Omental fat pad (tissue), 4 donors: ENCODE measurements around the gene NEUROD4. TPM values are rescaled to one million over a fixed set of nuclear protein-coding genes. Genes with fewer than 3 reads are reported as not detected.

Experiments
- ATAC-seq: fragments of 150-250 bp; one replicate; pipeline ENCODE4 v1.9.1; 2016; ENCODE audit warnings: mild to moderate bottlenecking, moderate library complexity; ENCODE audit not compliant: low FRiP score
- DNase-seq: peaks from one replicate; pipeline ENCODE4 v3.0.0-alpha.2; 2019; ENCODE audit warnings: low spot score
- total RNA-seq, 4 donors: library from RNA; depleted of rRNA; stranded (reverse); fragments of >200 nt; gene quantifications; one replicate each; pipeline ENCODE4 v1.1.0, GENCODE V29; 2016
- TF ChIP-seq, protein P1 (sequence below), 3 donors: fragments of 450-650 bp; IDR thresholded peaks; one replicate each; pipeline ENCODE4 v1.5.1; 2016 to 2017; ENCODE audit warnings: antibody characterized with exemption in 3 of 3, mild to moderate bottlenecking in 3 of 3, moderate library complexity in 2 of 3

The NEUROD4 gene
- total RNA-seq, 4 donors from 2014 or later: not detected

DNA sequence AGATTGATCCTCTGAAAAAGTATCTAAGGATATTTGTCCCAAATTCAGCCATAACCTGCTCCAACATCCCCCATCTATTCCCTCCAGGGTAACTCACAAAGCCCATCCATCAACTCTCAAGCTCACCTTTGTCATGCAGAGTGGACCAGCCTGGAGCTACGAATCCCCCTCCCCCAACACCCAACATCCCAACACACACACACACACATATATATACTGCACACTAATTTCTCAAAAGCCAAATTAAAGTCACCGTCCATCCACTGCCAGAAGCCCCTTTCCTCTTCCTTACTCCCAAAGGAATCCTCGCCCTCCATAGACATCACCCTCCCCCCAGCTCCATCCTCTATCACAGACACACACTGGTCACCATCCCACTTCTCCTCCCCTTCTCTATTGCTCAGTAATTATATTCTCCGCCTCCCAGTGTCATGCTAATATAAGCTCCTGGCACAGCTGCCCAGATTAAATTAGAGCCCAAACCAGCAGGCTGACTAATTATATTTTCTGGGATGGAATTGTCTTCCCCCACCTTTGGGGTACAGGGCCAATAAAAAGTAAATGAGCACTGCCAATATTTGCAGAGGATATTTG, 21.7 kb upstream of the NEUROD4 start:
- DNase-seq: no peak
- ATAC-seq: no peak
- TF ChIP-seq, protein P1, sequence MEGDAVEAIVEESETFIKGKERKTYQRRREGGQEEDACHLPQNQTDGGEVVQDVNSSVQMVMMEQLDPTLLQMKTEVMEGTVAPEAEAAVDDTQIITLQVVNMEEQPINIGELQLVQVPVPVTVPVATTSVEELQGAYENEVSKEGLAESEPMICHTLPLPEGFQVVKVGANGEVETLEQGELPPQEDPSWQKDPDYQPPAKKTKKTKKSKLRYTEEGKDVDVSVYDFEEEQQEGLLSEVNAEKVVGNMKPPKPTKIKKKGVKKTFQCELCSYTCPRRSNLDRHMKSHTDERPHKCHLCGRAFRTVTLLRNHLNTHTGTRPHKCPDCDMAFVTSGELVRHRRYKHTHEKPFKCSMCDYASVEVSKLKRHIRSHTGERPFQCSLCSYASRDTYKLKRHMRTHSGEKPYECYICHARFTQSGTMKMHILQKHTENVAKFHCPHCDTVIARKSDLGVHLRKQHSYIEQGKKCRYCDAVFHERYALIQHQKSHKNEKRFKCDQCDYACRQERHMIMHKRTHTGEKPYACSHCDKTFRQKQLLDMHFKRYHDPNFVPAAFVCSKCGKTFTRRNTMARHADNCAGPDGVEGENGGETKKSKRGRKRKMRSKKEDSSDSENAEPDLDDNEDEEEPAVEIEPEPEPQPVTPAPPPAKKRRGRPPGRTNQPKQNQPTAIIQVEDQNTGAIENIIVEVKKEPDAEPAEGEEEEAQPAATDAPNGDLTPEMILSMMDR (IDR thresholded peaks at IDR 0.05): no peak

DNA sequence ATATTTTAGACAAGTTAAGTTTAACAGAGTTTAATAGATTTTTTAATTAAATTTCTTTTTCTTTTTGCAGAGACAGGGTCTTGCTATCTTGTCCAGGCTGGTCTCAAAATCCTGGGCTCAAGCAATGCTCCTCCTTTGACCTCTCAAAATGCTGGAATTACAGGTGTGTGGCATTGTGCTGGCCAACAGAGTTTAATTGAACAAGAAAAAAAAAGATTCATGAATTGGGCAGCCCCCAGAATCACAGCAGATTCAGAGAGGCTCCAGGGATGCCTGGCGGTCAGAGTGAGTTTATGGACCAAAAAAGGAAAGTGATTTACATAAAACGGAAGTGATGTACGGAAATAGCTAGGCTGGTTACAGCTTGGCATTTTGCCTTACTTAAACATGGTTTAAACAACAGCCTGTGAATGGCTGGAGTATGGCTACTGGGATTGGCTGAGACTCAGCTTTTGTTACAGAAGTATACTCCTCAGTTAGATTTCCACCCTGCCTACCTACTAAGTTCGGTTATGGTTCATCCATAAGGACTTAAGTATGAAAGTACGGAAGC, 20.7 kb upstream of the NEUROD4 start:
- ATAC-seq (no peak), DNase-seq (no peak)
- TF ChIP-seq, protein P1 (IDR thresholded peaks at IDR 0.05): no peak

DNA sequence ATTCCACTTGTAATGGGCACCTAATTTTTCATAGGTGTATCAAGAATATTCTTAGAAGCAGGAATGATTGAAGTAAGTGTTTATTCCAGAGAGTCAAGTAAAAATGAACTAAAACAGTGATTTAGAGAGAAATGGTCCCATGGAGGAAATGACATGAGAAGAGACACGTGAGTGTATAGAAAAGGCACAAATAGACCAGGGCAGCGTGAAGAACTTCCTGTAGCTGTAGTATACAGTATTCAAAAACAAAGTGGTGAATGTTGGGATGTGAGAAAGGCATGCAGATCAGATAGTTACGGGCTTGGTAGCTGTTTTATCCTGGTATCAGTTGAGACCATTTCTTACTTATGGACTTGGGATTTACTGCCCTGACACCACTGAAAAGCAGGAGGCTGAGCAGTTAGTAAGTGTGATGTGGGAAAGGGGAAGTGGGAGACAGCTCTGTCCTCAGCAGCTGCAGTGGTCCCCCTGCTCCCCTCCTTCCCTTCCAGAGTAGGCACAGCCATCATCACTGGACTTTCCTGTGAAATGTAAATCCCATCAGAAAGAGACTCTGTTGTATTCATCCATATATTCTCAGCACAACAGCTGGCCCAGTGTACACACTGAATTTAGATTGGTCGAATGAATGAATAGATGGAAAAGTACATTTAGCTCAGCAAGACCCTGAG, 18.4 kb upstream of the NEUROD4 start:
- TF ChIP-seq, protein P1 (IDR thresholded peaks at IDR 0.05): no peak
- no peak for DNase-seq
- no peak for ATAC-seq

DNA sequence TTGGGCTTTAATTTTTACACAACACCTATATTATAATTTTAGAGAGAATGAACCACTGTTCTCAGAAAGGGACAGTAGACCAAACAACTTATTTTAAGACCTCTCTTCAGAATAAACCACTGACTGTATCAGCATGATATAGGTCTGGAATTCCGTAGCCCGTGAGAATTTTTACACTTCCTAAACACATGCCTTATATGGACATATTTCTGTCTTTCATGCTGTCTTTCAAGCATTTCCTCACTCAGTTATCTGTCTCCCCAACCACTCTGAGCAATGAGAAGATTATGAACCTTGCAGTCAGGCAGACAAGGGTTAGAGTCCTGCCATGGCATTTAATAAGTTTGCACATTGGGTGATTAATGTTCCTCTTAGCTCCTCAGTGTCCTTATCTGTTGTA, 17.4 kb upstream of the NEUROD4 start:
- ATAC-seq (no peak), DNase-seq (no peak)
- TF ChIP-seq, protein P1 (IDR thresholded peaks at IDR 0.05): no peak

DNA sequence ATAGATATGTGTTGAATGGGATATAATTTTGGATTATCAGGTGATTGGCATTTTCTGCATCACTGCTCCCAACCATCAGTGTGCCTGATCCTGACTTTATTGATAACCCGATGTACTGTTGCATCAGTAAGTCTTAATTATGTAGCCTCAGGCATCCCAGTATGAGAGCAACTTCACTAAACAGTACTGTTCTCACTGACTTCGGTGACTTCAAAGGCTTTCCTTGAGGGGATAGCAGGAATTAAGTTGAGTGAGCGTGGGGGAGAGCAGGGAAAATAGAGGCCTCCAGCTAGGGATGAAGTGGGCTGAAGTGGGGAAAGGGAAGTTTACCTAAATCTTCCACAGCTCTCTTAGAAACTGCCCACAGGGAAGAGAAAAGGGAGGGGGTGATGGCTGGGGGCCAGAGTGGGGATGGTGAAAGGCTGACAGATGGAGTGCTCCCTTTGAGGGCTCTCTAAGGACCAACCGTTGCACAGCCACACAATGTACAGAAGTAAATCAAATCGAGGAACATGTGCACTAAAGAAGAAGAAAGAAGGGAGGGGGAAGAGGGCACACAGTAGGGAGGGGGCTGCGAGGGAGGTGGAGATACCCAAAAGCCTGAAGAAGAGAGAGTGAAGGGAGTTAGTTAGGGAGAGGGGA, 10.7 kb upstream of the NEUROD4 start:
- ATAC-seq: no peak
- TF ChIP-seq, protein P1 (IDR thresholded peaks at IDR 0.05): no peak
- no peak for DNase-seq

DNA sequence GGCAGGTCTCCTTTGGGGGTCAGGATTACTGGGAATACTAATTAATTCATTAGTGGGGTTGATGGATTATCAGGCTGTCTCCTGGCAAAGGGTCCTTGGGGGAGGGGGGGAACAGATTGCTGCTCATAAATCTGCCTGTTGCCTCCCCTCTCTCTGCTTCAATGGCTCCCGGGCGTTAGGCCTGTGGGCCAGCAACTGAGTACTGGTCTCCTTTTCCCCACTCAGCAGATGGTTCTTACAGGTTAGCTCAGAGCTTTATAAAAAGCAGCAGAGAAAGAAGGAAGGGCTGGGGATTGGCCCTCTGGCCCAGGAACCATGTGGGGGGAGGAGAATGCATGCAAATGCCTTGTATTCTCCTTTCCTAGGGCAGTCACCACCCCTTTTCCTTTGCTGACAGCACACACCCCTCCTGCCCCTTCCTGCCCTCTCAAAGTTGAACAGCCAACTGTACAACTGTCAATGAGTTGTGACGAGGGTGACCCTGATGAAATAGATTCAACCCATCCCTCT, 2.3 kb upstream of the NEUROD4 start:
- TF ChIP-seq, protein P1 (IDR thresholded peaks at IDR 0.05): no peak
- ATAC-seq (no peak), DNase-seq (no peak)
